Midbrain (tissue), 1 donor: ENCODE results near the gene PCDHB12.
A peak's percentile ranks its signal among the peaks of the same experiment; 100 is the strongest.
"Not testable (repeated sequence)": the region's sequence is repeated elsewhere in the genome, so short reads cannot be mapped to it uniquely, and the experiment has no call there.

ENCODE experiments used
- DNase-seq: peaks from one replicate; lab custom pipeline; 2025; lab: John Stamatoyannopoulos, UW

The PCDHB12 gene

GRCh38 chr5:141208478-141208877, at the start of gene PCDHB12:
Gene PCDHB12, plus strand, starts transcription at chr5:141208719. Its CDS starts 189 bp downstream, at chr5:141208908.
- peak; percentile 4 for DNase-seq

- DNase-seq, result peak; percentile 18
These were observed 35.9 kb upstream of the PCDHB12 start, which contains the start of gene PCDHB7 for GRCh38 chr5:141172381-141173204. Gene PCDHB7, plus strand, starts transcription at chr5:141172644. Its CDS starts 192 bp downstream, at chr5:141172836.

GRCh38 chr5:141174291-141175104, 34.0 kb upstream of the PCDHB12 start:
- not testable (repeated sequence) for DNase-seq

- no peak for DNase-seq
These were observed 32.6 kb upstream of the PCDHB12 start for GRCh38 chr5:141175933-141176332.

DNA sequence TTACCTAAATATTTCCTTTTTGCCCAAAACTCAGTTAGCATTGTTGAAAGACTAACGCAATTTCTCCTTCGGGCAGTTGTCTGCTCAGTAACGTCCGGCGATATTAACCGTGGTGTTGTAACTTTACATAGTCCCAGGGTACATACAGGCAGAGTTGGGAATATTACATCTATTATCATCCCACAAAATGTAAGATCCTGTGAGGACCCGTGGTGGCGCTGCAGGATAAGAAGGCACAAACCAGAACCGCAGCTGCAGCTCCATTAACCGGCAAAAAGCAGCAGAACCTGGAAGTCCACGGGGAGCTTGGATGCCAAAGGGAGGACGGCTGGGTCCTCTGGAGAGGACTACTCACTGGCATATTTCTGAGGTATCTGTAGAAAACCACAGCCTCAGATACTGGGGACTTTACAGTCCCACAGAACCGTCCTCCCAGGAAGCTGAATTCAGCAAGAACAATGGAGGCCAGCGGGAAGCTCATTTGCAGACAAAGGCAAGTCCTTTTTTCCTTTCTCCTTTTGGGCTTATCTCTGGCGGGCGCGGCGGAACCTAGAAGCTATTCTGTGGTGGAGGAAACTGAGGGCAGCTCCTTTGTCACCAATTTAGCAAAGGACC, 30.8 kb upstream of the PCDHB12 start, which contains the start of gene PCDHB8:
Gene PCDHB8, plus strand, starts transcription at position 214 of the 615 bp plus-strand sequence. Its CDS starts 245 bp downstream, at position 459.
- not testable (repeated sequence) for DNase-seq

DNA sequence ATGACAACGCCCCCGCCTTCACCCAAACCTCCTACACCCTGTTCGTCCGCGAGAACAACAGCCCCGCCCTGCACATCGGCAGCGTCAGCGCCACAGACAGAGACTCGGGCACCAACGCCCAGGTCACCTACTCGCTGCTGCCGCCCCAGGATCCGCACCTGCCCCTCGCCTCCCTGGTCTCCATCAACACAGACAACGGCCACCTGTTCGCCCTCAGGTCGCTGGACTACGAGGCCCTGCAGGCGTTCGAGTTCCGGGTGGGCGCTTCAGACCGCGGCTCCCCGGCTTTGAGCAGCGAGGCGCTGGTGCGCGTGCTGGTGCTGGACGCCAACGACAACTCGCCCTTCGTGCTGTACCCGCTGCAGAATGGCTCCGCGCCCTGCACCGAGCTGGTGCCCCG, 29.1 kb upstream of the PCDHB12 start:
- DNase-seq, result not testable (repeated sequence)

- not testable (repeated sequence) for DNase-seq
These were observed 28.6 kb upstream of the PCDHB12 start for GRCh38 chr5:141179876-141180275.

DNA sequence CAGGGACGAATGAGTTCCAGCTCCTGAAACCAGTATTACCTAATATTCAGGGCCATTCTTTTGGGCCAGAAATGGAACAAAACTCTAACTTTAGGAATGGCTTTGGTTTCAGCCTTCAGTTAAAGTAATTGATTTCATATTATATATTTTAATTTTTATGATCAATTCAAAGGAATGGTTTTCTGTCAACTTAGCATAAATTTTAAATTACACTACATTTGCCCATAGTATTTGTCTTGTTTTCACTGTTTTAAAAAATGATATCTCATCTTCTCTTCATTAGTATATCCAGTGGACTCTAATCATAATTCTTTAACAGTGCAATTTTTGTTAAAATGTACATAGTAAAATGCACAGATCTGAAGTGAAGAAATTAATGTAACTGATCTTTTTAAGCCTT, 28.2 kb upstream of the PCDHB12 start:
- DNase-seq, result no peak

DNA sequence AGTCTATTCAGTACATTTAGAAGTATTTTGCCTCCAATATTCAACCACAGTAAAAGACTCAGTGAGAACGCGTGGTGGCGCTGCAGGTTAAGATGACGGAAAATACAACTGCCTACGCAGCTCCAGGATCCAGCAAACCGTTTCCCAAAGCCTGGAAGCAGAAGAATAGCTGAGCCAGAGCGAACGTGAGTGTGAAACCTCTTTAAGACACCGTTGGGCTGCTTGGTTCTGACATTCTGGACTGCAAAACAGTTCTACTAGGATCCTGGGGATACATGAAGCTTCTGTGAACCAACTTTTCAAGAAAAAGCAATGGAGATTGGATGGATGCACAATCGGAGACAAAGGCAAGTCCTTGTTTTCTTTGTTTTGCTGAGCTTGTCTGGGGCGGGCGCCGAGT, 26.3 kb upstream of the PCDHB12 start, which contains the start of gene PCDHB16:
Gene PCDHB16, plus strand, starts transcription at position 140 of the 400 bp plus-strand sequence. Its CDS starts 173 bp downstream, at position 313.
- peak; percentile 48 for DNase-seq

DNA sequence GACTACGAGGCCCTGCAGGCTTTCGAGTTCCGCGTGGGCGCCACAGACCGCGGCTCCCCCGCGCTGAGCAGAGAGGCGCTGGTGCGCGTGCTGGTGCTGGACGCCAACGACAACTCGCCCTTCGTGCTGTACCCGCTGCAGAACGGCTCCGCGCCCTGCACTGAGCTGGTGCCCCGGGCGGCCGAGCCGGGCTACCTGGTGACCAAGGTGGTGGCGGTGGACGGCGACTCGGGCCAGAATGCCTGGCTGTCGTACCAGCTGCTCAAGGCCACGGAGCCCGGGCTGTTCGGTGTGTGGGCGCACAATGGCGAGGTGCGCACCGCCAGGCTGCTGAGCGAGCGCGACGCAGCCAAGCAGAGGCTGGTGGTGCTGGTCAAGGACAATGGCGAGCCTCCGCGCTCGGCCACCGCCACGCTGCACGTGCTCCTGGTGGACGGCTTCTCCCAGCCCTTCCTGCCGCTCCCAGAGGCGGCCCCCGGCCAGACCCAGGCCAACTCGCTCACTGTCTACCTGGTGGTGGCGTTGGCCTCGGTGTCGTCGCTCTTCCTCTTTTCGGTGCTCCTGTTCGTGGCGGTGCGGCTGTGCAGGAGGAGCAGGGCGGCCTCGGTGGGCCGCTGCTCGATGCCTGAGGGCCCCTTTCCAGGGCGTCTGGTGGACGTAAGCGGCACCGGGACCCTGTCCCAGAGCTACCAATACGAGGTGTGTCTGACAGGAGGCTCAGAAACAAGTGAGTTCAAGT, 24.2 kb upstream of the PCDHB12 start:
- not testable (repeated sequence) for DNase-seq

- DNase-seq, result peak; percentile 11
These were observed 21.5 kb upstream of the PCDHB12 start, which contains the start of gene PCDHB9 for GRCh38 chr5:141186897-141187512. Gene PCDHB9, plus strand, starts transcription at chr5:141187161. Its CDS starts 158 bp downstream, at chr5:141187319.

- DNase-seq, result not testable (repeated sequence)
These were observed 19.8 kb upstream of the PCDHB12 start for GRCh38 chr5:141188682-141189081.

GRCh38 chr5:141189131-141189530, 19.4 kb upstream of the PCDHB12 start:
- not testable (repeated sequence) for DNase-seq

DNA sequence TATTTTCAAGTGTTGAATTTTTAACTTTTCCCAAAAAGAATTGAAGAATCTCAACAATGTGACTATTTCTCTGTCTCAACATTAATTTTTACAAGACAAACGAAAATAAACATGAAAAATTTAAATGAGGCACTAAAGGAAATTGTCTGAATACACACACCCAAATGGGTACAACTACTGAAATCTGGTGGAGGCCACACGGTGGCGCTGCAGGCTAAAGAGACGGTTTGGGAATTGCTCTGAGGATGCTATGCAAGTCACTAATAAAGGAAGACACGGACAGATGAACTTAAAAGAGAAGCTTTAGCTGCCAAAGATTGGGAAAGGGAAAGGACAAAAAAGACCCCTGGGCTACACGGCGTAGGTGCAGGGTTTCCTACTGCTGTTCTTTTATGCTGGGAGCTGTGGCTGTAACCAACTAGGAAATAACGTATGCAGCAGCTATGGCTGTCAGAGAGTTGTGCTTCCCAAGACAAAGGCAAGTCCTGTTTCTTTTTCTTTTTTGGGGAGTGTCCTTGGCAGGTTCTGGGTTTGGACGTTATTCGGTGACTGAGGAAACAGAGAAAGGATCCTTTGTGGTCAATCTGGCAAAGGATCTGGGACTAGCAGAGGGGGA, 16.3 kb upstream of the PCDHB12 start, which contains the start of gene PCDHB10:
Gene PCDHB10, plus strand, starts transcription at position 244 of the 616 bp plus-strand sequence. Its CDS starts 200 bp downstream, at position 444.
- peak; percentile 8 for DNase-seq

DNA sequence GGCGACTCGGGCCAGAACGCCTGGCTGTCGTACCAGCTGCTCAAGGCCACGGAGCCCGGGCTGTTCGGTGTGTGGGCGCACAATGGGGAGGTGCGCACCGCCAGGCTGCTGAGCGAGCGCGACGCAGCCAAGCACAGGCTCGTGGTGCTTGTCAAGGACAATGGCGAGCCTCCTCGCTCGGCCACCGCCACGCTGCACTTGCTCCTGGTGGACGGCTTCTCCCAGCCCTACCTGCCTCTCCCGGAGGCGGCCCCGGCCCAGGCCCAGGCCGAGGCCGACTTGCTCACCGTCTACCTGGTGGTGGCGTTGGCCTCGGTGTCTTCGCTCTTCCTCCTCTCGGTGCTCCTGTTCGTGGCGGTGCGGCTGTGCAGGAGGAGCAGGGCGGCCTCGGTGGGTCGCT, 14.2 kb upstream of the PCDHB12 start:
- not testable (repeated sequence) for DNase-seq

GRCh38 chr5:141196363-141196762, 12.2 kb upstream of the PCDHB12 start:
- DNase-seq, result no peak

GRCh38 chr5:141199359-141200235, 8.9 kb upstream of the PCDHB12 start, which contains the start of gene PCDHB11:
Gene PCDHB11, plus strand, starts transcription at chr5:141199627. Its CDS starts 148 bp downstream, at chr5:141199775.
- no peak for DNase-seq

DNA sequence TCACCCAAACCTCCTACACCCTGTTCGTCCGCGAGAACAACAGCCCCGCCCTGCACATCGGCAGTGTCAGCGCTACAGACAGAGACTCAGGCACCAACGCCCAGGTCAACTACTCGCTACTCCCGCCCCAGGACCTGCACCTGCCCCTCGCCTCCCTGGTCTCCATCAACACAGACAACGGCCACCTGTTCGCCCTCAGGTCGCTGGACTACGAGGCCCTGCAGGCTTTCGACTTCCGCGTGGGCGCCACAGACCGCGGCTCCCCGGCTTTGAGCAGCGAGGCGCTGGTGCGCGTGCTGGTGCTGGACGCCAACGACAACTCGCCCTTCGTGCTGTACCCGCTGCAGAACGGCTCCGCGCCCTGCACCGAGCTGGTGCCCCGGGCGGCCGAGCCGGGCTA, 7.4 kb upstream of the PCDHB12 start:
- DNase-seq, result not testable (repeated sequence)

DNA sequence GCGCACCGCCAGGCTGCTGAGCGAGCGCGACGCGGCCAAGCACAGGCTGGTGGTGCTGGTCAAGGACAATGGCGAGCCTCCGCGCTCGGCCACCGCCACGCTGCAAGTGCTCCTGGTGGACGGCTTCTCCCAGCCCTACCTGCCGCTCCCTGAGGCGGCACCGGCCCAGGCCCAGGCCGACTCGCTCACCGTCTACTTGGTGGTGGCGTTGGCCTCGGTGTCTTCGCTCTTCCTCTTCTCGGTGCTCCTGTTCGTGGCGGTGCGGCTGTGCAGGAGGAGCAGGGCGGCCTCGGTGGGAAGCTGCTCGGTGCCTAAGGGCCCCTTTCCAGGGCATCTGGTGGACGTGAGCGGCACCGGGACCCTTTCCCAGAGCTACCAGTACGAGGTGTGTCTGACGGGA, 6.9 kb upstream of the PCDHB12 start:
- DNase-seq, result not testable (repeated sequence)
